SH-SY5Y (cell line): ENCODE measurements around the gene IRF3.

Experiments used
- GATA2 ChIP-seq: IDR thresholded peaks from 2 replicates; pipeline ENCODE4 v1.6.1; 2011; ENCODE audit warnings: mild to moderate bottlenecking, low read depth, low read length
- GATA3 ChIP-seq: IDR thresholded peaks from 2 replicates; pipeline ENCODE4 v1.6.1; 2011; ENCODE audit warnings: low read depth, mild to moderate bottlenecking, low read length, moderate library complexity

GRCh38 chr19:49681830-49682229, 16.2 kb upstream of the IRF3 start:
- TF ChIP-seq GATA2 (no peak), GATA3 (no peak)
